HG02981 (cell line): ENCODE measurements around the gene CDV3.

Experiments
- ATAC-seq: cut with Tn5 transposase; IDR thresholded peaks from one replicate; pipeline ENCODE4 v1.9.1; 2021; ENCODE audit warnings: mild to moderate bottlenecking, moderate library complexity; ENCODE audit not compliant: unreplicated experiment

CDV3 gene

GRCh38 chr3:133600572-133601081 lies 27.1 kb downstream of the CDV3 start:
- ATAC-seq, result no peak

- no peak for ATAC-seq
Measured at GRCh38 chr3:133606342-133606741, 32.9 kb downstream of the CDV3 start.

GRCh38 chr3:133606902-133607301 lies 33.4 kb downstream of the CDV3 start:
- no peak for ATAC-seq

GRCh38 chr3:133607816-133608215 lies 34.3 kb downstream of the CDV3 start:
- ATAC-seq, result no peak

DNA sequence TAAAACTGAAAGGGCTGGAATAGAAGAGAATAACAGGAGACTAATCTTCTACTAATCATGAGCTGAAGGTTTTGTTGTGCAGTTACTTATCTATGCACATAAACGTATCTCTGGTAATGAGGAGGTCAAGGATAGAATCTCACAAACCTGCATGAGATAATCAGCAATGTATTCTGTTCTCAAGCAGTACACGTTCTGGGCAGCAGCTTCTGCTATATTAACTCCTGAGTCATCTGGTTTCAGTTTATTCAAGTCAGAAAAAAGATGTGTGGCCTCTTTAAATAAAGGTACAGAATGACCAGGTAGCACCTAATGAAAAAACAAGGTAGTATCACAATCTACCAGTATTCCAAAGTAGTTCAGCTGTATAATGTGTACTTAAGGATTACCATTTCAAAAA lies 34.9 kb downstream of the CDV3 start:
- no peak for ATAC-seq

- no peak for ATAC-seq
Measured at GRCh38 chr3:133610031-133610430, 36.5 kb downstream of the CDV3 start.

DNA sequence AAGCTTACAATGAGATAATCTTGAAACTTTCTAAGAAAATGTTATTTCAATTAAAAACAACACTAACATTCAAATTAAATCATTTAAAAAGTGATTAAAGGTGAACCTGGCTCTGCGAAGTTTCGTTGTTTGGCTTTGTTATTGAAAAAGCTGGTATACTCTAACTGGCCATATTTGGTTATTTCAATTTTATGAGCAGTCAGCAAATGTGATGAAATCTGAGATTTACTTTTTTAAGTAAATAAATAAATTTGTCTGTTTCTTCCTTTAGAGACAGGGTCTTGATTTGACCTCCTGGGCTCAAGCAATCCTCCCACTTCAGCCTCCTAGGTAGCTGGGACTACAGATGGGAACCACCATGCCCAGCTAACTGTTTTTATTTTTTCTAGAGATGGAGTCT lies 38.0 kb downstream of the CDV3 start:
- ATAC-seq, result no peak

DNA sequence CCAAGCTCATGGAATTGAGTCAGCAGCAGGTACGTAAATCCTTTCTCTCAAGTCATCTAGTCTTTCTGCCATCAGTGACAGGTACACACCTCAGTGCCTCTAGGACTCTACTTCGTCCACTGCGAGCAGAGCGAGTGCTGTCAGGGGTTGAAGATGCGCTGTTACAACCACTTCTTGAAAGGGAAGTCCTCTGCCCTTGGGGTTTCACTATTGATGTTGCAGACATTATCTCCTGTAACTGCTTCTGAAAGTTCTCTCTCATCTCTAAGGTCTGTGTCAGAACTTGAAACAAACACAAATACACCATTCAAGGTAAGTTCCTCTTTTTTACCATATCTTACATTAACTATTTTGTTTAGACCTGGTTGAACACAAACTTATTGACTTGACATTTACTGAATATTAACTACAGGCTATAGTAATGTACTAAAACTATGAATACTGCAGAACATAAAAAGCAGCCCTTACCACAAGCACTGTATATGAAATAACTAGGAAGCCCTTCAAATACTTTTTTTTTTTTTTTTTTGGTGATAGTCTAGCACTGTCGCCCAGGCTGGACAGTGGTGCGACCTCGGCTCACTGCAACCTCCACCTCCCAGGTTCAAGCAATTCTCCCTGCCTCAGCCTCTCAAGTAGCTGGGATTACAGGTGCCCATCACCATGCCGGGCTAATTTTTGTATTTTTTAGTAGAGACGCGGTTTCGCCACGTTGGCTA lies 46.7 kb downstream of the CDV3 start:
- peak; percentile 99 for ATAC-seq

DNA sequence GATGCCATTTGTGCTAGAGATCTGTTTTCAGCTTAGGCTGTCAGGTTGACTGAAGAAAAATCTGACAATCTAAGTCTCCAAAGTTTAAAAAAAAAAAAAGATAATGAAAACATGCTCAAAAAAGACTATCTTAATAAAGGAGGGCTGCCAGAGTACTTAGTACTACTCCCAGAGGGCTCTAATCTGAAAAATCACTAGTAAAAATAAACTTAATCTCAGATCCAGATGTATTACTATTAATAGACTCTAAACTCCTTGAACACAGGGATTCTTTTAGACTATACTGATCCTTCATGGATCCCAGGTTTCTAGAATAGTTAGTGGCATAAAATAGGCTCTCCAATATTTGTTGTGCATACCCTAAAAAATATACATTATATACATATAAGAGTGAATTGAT lies 54.3 kb downstream of the CDV3 start:
- ATAC-seq, result no peak

- no peak for ATAC-seq
Measured at GRCh38 chr3:133629146-133629545, 55.7 kb downstream of the CDV3 start.

GRCh38 chr3:133633439-133633838 lies 60.0 kb downstream of the CDV3 start:
- no peak for ATAC-seq
